Body of pancreas (tissue), 4 donors: ENCODE measurements around the gene RAB11FIP3. TPM values are rescaled to one million over a fixed set of nuclear protein-coding genes. Genes with fewer than 3 reads are reported as not detected.
A peak's percentile ranks its signal among the peaks of the same experiment; 100 is the strongest.

Experiments used
- ATAC-seq: fragments of 150-250 bp; one replicate; pipeline ENCODE4 v1.9.1; 2016
- DNase-seq, 4 donors: peaks; one replicate each; pipeline ENCODE4 v3.0.0-alpha.2; 2019
- H3K27ac ChIP-seq, 4 donors: fragments of 200-600 bp; sonication (generic); 1 replicate in 3 of 4; 2 replicates in 1 of 4; pipeline versions ENCODE4 v1.5.1 to v1.6.1; 2016 to 2019; ENCODE audit warnings: mild to moderate bottlenecking in 1 of 4, mixed read lengths in 1 of 4, moderate library complexity in 1 of 4
- H3K27me3 ChIP-seq, 2 donors: fragments of 200-600 bp; sonication (generic); one replicate each; pipeline ENCODE4 v1.6.0; 2016; ENCODE audit warnings: mild to moderate bottlenecking in 1 of 2
- H3K36me3 ChIP-seq, 2 donors: fragments of 200-600 bp; sonication (generic); replicated peaks in 1 of 2; 2 replicates each; pipeline ENCODE4 v1.5.1; 2016; ENCODE audit warnings: low read depth in 2 of 2; ENCODE audit not compliant: insufficient read depth in 1 of 2
- H3K4me1 ChIP-seq: fragments of 200-600 bp; sonication (generic); one replicate; pipeline ENCODE4 v1.6.0; 2016
- H3K4me3 ChIP-seq, 2 donors: fragments of 200-600 bp; sonication (generic); 1 replicate in 1 of 2; 2 replicates in 1 of 2; pipeline ENCODE4 v1.5.1; 2016 to 2019
- H3K9me3 ChIP-seq, 3 donors: fragments of 200-600 bp; sonication (generic); 1 replicate in 2 of 3; 2 replicates in 1 of 3; pipeline ENCODE4 v1.5.1; 2016
- POLR2A ChIP-seq, 3 donors: fragments of 450-650 bp; IDR thresholded peaks; one replicate each; pipeline ENCODE4 v1.6.1; 2016; ENCODE audit warnings: antibody characterized with exemption in 3 of 3, mild to moderate bottlenecking in 2 of 3
- WGBS, 2 donors: methylation state at CpG; one replicate each; pipeline ENCODE4 v1.1.5; 2017; 5-methylcytosine and 5-hydroxymethylcytosine counted together
- intact Hi-C: fragments of 100-400 bp; cut with DNase I; formaldehyde crosslinking; loops from one replicate; pipeline ENCODE4 v1.15.1; 2023
- total RNA-seq, 2 donors: library from RNA; depleted of rRNA; stranded (reverse); fragments of >200 nt; gene quantifications; one replicate each; pipeline ENCODE4 v1.1.0, GENCODE V29; 2016
- TF ChIP-seq, protein P1 (sequence below), 7 experiments: fragments of 450-650 bp in 4 of 7; fragments of 200-600 bp in 3 of 7; sonication (generic) in 3 of 7; IDR thresholded peaks; one replicate each; pipeline ENCODE4 v1.5.1; 2016 to 2019; ENCODE audit warnings: antibody characterized with exemption in 7 of 7

RAB11FIP3 gene
- total RNA-seq, 2 donors from 2014 or later = 50.1 to 122 TPM

DNA sequence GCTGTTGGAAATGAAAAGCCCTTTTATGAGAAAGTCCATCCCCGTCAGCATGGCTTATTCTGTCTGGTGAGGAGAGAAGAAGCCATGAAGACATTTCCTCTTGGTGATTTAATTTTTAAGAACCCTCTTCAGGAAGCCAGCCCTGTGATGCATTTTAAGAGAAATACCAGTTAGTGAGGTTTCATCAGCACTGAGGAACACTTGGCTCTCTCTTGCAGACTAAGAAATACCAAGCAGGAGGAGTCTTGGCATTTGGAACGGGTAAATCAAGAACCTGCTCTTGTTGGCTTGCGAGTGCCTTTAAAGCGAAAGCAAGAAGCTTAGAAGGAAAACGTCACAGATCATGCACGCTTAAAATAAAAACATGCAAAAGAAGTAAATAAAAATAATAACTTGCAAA, 17.5 kb downstream of the RAB11FIP3 start:
- intact Hi-C loops = no loop called here
- Histone ChIP-seq H3K9me3 (no peaks in the 10 kb centered on the region), H3K27me3 (no peaks in the 10 kb centered on the region), H3K27ac (no peak overlapping the region), H3K4me1 (no peaks in the 10 kb centered on the region), H3K4me3 (no peak overlapping the region), H3K36me3 (peaks cover 0 to 2% of the 10 kb centered on the region in 2 donors)
- ATAC-seq = no peak
- TF ChIP-seq, protein P1, sequence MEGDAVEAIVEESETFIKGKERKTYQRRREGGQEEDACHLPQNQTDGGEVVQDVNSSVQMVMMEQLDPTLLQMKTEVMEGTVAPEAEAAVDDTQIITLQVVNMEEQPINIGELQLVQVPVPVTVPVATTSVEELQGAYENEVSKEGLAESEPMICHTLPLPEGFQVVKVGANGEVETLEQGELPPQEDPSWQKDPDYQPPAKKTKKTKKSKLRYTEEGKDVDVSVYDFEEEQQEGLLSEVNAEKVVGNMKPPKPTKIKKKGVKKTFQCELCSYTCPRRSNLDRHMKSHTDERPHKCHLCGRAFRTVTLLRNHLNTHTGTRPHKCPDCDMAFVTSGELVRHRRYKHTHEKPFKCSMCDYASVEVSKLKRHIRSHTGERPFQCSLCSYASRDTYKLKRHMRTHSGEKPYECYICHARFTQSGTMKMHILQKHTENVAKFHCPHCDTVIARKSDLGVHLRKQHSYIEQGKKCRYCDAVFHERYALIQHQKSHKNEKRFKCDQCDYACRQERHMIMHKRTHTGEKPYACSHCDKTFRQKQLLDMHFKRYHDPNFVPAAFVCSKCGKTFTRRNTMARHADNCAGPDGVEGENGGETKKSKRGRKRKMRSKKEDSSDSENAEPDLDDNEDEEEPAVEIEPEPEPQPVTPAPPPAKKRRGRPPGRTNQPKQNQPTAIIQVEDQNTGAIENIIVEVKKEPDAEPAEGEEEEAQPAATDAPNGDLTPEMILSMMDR (IDR thresholded peaks at IDR 0.05) = no peak
- no peak for TF ChIP-seq POLR2A (IDR thresholded peaks at IDR 0.05)
- no peak for DNase-seq
- whole genome bisulfite sequencing, 2 donors = 85 to 87% methylated on average over 6 of the region's 6 CpGs

DNA sequence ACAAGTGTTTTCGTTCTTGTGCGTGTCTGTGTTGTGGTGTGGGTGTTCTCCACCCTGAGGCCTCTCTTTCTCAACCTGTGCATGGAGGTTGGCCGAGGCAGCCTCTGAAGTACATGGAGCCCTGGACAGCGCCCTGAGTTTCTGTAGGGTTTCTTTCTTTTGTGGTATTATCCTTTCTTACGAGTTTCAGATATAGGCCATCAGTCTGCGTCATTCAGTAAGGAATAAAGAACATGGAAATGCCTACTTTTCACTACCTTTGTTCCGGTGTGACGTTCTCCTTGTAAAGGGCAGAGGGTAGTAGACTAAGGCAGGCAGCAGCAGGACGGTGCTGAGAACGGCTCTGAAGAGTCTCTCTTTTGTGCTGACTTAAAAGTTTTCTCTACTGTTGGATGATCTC, 18.6 kb downstream of the RAB11FIP3 start:
- ATAC-seq (no peak), DNase-seq (no peak)
- Histone ChIP-seq H3K4me1 (no peaks in the 10 kb centered on the region), H3K27me3 (no peaks in the 10 kb centered on the region), H3K36me3 (peaks cover 0 to 2% of the 10 kb centered on the region in 2 donors), H3K4me3 (no peak overlapping the region), H3K27ac (no peak overlapping the region), H3K9me3 (no peaks in the 10 kb centered on the region)
- intact Hi-C loops = no loop called here
- 89 to 92% methylated on average over 10 of the region's 10 CpGs for WGBS, 2 donors
- TF ChIP-seq, protein P1 (IDR thresholded peaks at IDR 0.05) = no peak
- no peak for TF ChIP-seq POLR2A (IDR thresholded peaks at IDR 0.05)

- intact Hi-C loops = no loop called here
- TF ChIP-seq, protein P1 (IDR thresholded peaks at IDR 0.05) = no peak
- no peak for TF ChIP-seq POLR2A (IDR thresholded peaks at IDR 0.05)
- peaks cover 0 to 2% of the 10 kb centered on the region in 2 donors for H3K36me3 ChIP-seq
- ATAC-seq = no peak
- peaks cover 7% of the 10 kb centered on the region for H3K4me1 ChIP-seq
- H3K9me3 ChIP-seq = no peaks in the 10 kb centered on the region
- WGBS, 2 donors = 40 to 79% methylated on average over 1 to 4 of the region's 4 CpGs
- no peak overlapping the region for H3K27ac ChIP-seq
- H3K27me3 ChIP-seq = no peaks in the 10 kb centered on the region
- H3K4me3 ChIP-seq = no peak overlapping the region
- no peak for DNase-seq
These were observed 20.1 kb downstream of the RAB11FIP3 start for GRCh38 chr16:445566-445965.

- DNase-seq (no peak), ATAC-seq (peak; percentile 34)
- intact Hi-C loops = no loop called here
- Histone ChIP-seq H3K27ac (peak overlapping the region in 2 of 4 donors; percentile 20 to 24), H3K9me3 (no peaks in the 10 kb centered on the region), H3K36me3 (no peaks in the 10 kb centered on the region), H3K4me1 (peaks cover 14% of the 10 kb centered on the region), H3K27me3 (no peaks in the 10 kb centered on the region), H3K4me3 (no peak overlapping the region)
- WGBS, 2 donors = 66 to 81% methylated on average over 7 to 8 of the region's 8 CpGs
- TF ChIP-seq, protein P1 (IDR thresholded peaks at IDR 0.05) = no peak
- TF ChIP-seq POLR2A (IDR thresholded peaks at IDR 0.05) = no peak
These were observed 24.9 kb downstream of the RAB11FIP3 start for GRCh38 chr16:450385-450784.

DNA sequence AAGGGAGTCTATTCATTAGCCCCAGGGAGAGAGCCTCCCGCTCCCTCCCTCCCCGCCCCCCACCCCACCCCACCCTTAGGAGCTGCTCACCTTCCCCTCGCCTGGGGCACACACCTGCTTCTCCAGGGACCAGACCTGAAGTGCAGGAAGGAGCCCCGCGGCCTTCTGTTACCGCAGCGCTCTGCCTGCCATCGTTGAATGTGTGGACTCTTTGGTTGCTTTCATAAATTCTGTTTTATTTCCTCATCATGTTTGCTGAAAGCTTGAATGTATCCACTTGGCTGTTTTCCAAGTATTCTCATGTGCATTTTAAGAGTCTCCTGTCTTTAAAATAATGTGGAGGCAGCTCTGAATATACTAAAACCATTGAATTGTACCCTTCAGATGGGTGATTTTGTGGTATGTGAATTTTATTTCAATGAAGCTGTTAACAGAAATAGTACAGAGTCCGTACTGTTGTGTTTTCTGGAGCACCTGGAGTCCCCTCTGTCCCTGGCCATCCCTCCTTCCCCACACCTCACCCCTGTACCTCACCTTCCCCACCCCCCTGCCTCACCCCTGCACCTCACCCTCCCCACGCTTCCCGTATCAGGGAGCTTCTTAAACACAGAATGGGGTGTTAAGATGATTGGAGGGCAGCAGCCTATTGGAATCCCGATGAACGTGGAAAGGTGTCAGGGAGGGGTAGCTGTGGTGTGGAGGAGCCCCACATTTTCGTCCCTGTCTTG, 25.5 kb downstream of the RAB11FIP3 start:
- Histone ChIP-seq H3K36me3 (no peaks in the 10 kb centered on the region), H3K27me3 (no peaks in the 10 kb centered on the region), H3K27ac (peak overlapping the region in 1 of 4 donors; percentile 20), H3K4me1 (peaks cover 15% of the 10 kb centered on the region), H3K9me3 (no peaks in the 10 kb centered on the region), H3K4me3 (no peak overlapping the region)
- 61 to 66% methylated on average over 11 to 14 of the region's 14 CpGs for WGBS, 2 donors
- TF ChIP-seq, protein P1 (IDR thresholded peaks at IDR 0.05) = no peak
- TF ChIP-seq POLR2A (IDR thresholded peaks at IDR 0.05) = no peak
- ATAC-seq = no peak
- DNase-seq = peak in 1 of 4 donors; percentile 23
- intact Hi-C loops = no loop called here
